ENCODE data around the gene RUNX2. TPM values are rescaled to one million over a fixed set of nuclear protein-coding genes. Genes with fewer than 3 reads are reported as not detected.

RUNX2 gene
- total RNA-seq, 1 experiment from 2014 or later = 3.8 TPM

GRCh38 chr6:45365036-45365435 is 36.9 kb downstream of the RUNX2 start:
- DNase-seq (no peak), ATAC-seq (no peak)
- Histone ChIP-seq H4K20me1 (ENCODE audit: low read length) (no peaks in the 10 kb centered on the region), H3K27ac (ENCODE audit: low read length) (no peak overlapping the region), H3K9me2 (replicated peaks; ENCODE audit: low read length) (no peaks in the 10 kb centered on the region), H3K9me3 (ENCODE audit: low read length) (no peaks in the 10 kb centered on the region), H3K4me3 (ENCODE audit: low read length) (no peak overlapping the region), H2AFZ (ENCODE audit: low read length) (no peak overlapping the region), H3K4me2 (ENCODE audit: low read length) (no peak overlapping the region), H3K9ac (ENCODE audit: low read length) (no peak overlapping the region), H3F3A (ENCODE audit: low read length, unreplicated experiment) (no peaks in the 10 kb centered on the region), H3K27me3 (ENCODE audit: low read length) (no peaks in the 10 kb centered on the region), H3K4me1 (ENCODE audit: insufficient read depth, low read length) (0 out of 2 replicates have a peak, but pooled peaks cover 6% of the 10 kb centered on the region), H3K79me2 (ENCODE audit: low read length) (no peaks in the 10 kb centered on the region), H3K36me3 (ENCODE audit: low read depth, low read length) (no peaks in the 10 kb centered on the region)
- TF ChIP-seq EZH2phosphoT487 (IDR thresholded peaks at IDR 0.05; ENCODE audit: borderline replicate concordance, low read length) (no peak), CTCF (conservative IDR thresholded peaks at IDR 0.05; ENCODE audit: low read depth, low read length) (no peak), EZH2 (IDR thresholded peaks at IDR 0.05; ENCODE audit: low read length, unreplicated experiment) (no peak)
- CTCF ChIA-PET = no interaction called here
- BruUV-seq (replicated peaks) = no TSS peak
- intact Hi-C loops (cut with micrococcal nuclease) = no loop called here
- POLR2A ChIA-PET (ENCODE audit: unreplicated experiment) = no interaction called here

- Histone ChIP-seq H3K4me1 (ENCODE audit: insufficient read depth, low read length) (no peaks in the 10 kb centered on the region), H3K9me2 (replicated peaks; ENCODE audit: low read length) (no peaks in the 10 kb centered on the region), H2AFZ (ENCODE audit: low read length) (no peak overlapping the region), H3K27me3 (ENCODE audit: low read length) (no peaks in the 10 kb centered on the region), H3K4me3 (ENCODE audit: low read length) (no peak overlapping the region), H3K36me3 (ENCODE audit: low read depth, low read length) (no peaks in the 10 kb centered on the region), H3K9ac (ENCODE audit: low read length) (no peak overlapping the region), H3K79me2 (ENCODE audit: low read length) (no peaks in the 10 kb centered on the region), H3K27ac (ENCODE audit: low read length) (no peak overlapping the region), H3F3A (ENCODE audit: low read length, unreplicated experiment) (no peaks in the 10 kb centered on the region), H4K20me1 (ENCODE audit: low read length) (no peaks in the 10 kb centered on the region), H3K4me2 (ENCODE audit: low read length) (no peak overlapping the region), H3K9me3 (ENCODE audit: low read length) (no peaks in the 10 kb centered on the region)
- no peak for TF ChIP-seq CTCF (conservative IDR thresholded peaks at IDR 0.05; ENCODE audit: low read depth, low read length)
- no peak for TF ChIP-seq EZH2 (IDR thresholded peaks at IDR 0.05; ENCODE audit: low read length, unreplicated experiment)
- no peak for TF ChIP-seq EZH2phosphoT487 (IDR thresholded peaks at IDR 0.05; ENCODE audit: borderline replicate concordance, low read length)
- BruUV-seq (replicated peaks) = no TSS peak
- POLR2A ChIA-PET (ENCODE audit: unreplicated experiment) = interaction anchor here (0.5 kb wide), 1 partner anchor 352 kb away, joined by 6 read pairs; no protein-coding TSS in a partner anchor
- ATAC-seq (no peak), DNase-seq (no peak)
- intact Hi-C loops (cut with micrococcal nuclease) = no loop called here
- CTCF ChIA-PET = interaction anchor here (0.7 to 1.2 kb wide), 2 partner anchors 11 to 688 kb away, joined by 4 to 6 read pairs; partner anchors contain the start of gene SUPT3H
These were observed 38.4 kb downstream of the RUNX2 start for GRCh38 chr6:45366534-45366933.

- Histone ChIP-seq H3K4me3 (ENCODE audit: low read length) (no peak overlapping the region), H4K20me1 (ENCODE audit: low read length) (no peaks in the 10 kb centered on the region), H3K27me3 (ENCODE audit: low read length) (no peaks in the 10 kb centered on the region), H3F3A (ENCODE audit: low read length, unreplicated experiment) (no peaks in the 10 kb centered on the region), H3K9ac (ENCODE audit: low read length) (no peak overlapping the region), H3K9me3 (ENCODE audit: low read length) (no peaks in the 10 kb centered on the region), H2AFZ (ENCODE audit: low read length) (no peak overlapping the region), H3K4me2 (ENCODE audit: low read length) (no peak overlapping the region), H3K4me1 (ENCODE audit: insufficient read depth, low read length) (no peaks in the 10 kb centered on the region), H3K79me2 (ENCODE audit: low read length) (peaks cover 6% of the 10 kb centered on the region; the same call in 1 of the 2 replicates), H3K27ac (ENCODE audit: low read length) (no peak overlapping the region), H3K36me3 (ENCODE audit: low read depth, low read length) (no peaks in the 10 kb centered on the region), H3K9me2 (replicated peaks; ENCODE audit: low read length) (no peaks in the 10 kb centered on the region)
- ChIA-PET CTCF (no interaction called here), POLR2A (ENCODE audit: unreplicated experiment) (interaction anchor here (0.7 kb wide), 1 partner anchor 9 kb away, joined by 3 read pairs; no protein-coding TSS in a partner anchor)
- TF ChIP-seq EZH2phosphoT487 (IDR thresholded peaks at IDR 0.05; ENCODE audit: borderline replicate concordance, low read length) (no peak), EZH2 (IDR thresholded peaks at IDR 0.05; ENCODE audit: low read length, unreplicated experiment) (no peak), CTCF (conservative IDR thresholded peaks at IDR 0.05; ENCODE audit: low read depth, low read length) (no peak)
- DNase-seq (no peak), ATAC-seq (no peak)
- intact Hi-C loops (cut with micrococcal nuclease) = no loop called here
- BruUV-seq (replicated peaks) = no TSS peak
These were observed 39.9 kb downstream of the RUNX2 start for GRCh38 chr6:45367999-45368398.

Data from PC-3 (cell line).